Astrocyte (in vitro differentiated cells and primary cell): Measurements from ENCODE around the gene GALNT18. TPM values are rescaled to one million over a fixed set of nuclear protein-coding genes. Genes with fewer than 3 reads are reported as not detected.
A peak's percentile ranks its signal among the peaks of the same experiment; 100 is the strongest.

ENCODE experiments used
- DNase-seq: peaks from one replicate; pipeline ENCODE4 v3.0.0-alpha.2; 2010; ENCODE audit warnings: low read depth
- FAIRE-seq: peaks from 2 replicates; lab custom pipeline; 2011; peaks lifted over from hg19 to GRCh38; lab: Jason Lieb, UNC
- H2AFZ ChIP-seq: 2 replicates; pipeline ENCODE4 v1.6.0; 2012; ENCODE audit warnings: low read depth, low read length, inconsistent platforms
- H3K27ac ChIP-seq: 2 replicates; pipeline ENCODE4 v1.5.1; 2011; ENCODE audit warnings: low read depth, low read length, inconsistent platforms
- H3K27me3 ChIP-seq: 2 replicates; pipeline ENCODE4 v1.6.0; 2011; ENCODE audit warnings: low read length, inconsistent platforms; ENCODE audit not compliant: insufficient read depth
- H3K36me3 ChIP-seq: 2 replicates; pipeline ENCODE4 v1.5.1; 2011; ENCODE audit warnings: low read length, inconsistent platforms; ENCODE audit not compliant: insufficient read depth
- H3K4me1 ChIP-seq: 2 replicates; pipeline ENCODE4 v1.5.1; 2011; ENCODE audit warnings: low read length, inconsistent platforms; ENCODE audit not compliant: insufficient read depth
- H3K4me2 ChIP-seq: 2 replicates; pipeline ENCODE4 v1.6.0; 2012; ENCODE audit warnings: low read length, inconsistent platforms
- H3K4me3 ChIP-seq: 2 replicates; pipeline ENCODE4 v1.5.1; 2011; ENCODE audit warnings: low read depth, mild to moderate bottlenecking, low read length, inconsistent platforms; ENCODE audit not compliant: insufficient read depth
- H3K79me2 ChIP-seq: 2 replicates; pipeline ENCODE4 v1.6.0; 2012; ENCODE audit warnings: mild to moderate bottlenecking, low read length, inconsistent platforms; ENCODE audit not compliant: insufficient read depth
- H3K9ac ChIP-seq: 2 replicates; pipeline ENCODE4 v1.6.0; 2012; ENCODE audit warnings: mild to moderate bottlenecking, low read length, inconsistent platforms
- H3K9me3 ChIP-seq: 2 replicates; pipeline ENCODE4 v1.5.1; 2012; ENCODE audit warnings: low read depth, mild to moderate bottlenecking, low read length, inconsistent platforms; ENCODE audit not compliant: insufficient read depth
- H4K20me1 ChIP-seq: 2 replicates; pipeline ENCODE4 v1.6.0; 2012; ENCODE audit warnings: low read length, inconsistent platforms; ENCODE audit not compliant: insufficient read depth
- H3K27ac Mint-ChIP-seq: one replicate; pipeline ENCODE4 v1.8.0; 2021; ENCODE audit warnings: mild to moderate bottlenecking, mixed read lengths; ENCODE audit not compliant: unreplicated experiment
- H3K27me3 Mint-ChIP-seq: one replicate; pipeline ENCODE4 v1.8.0; 2021; ENCODE audit warnings: low read depth, mixed read lengths; ENCODE audit not compliant: unreplicated experiment
- H3K36me3 Mint-ChIP-seq: one replicate; pipeline ENCODE4 v1.8.0; 2021; ENCODE audit warnings: low read depth, mixed read lengths; ENCODE audit not compliant: unreplicated experiment
- H3K4me1 Mint-ChIP-seq: one replicate; pipeline ENCODE4 v1.8.0; 2021; ENCODE audit warnings: low read depth, mixed read lengths; ENCODE audit not compliant: unreplicated experiment
- H3K4me3 Mint-ChIP-seq: one replicate; pipeline ENCODE4 v1.8.0; 2021; ENCODE audit warnings: mild to moderate bottlenecking, moderate library complexity, mixed read lengths; ENCODE audit not compliant: unreplicated experiment
- H3K9me3 Mint-ChIP-seq: one replicate; pipeline ENCODE4 v1.8.0; 2021; ENCODE audit warnings: mild to moderate bottlenecking, mixed read lengths; ENCODE audit not compliant: unreplicated experiment
- CTCF ChIP-seq: IDR thresholded peaks from 2 replicates; pipeline ENCODE4 v1.5.1; 2011; ENCODE audit warnings: low read depth, mild to moderate bottlenecking, inconsistent platforms, low read length, moderate library complexity; ENCODE audit not compliant: insufficient read depth
- EZH2 ChIP-seq: IDR thresholded peaks from 2 replicates; pipeline ENCODE4 v1.6.1; 2012; ENCODE audit warnings: mild to moderate bottlenecking, low read length, inconsistent platforms; ENCODE audit not compliant: insufficient read depth
- total RNA-seq: library from RNA; stranded (reverse); gene quantifications from 2 replicates; pipeline ENCODE4 v1.2.1, GENCODE V29; 2021

GALNT18 gene
- total RNA-seq, 1 donor from 2014 or later = 6.5 TPM

GRCh38 chr11:11528986-11529385 lies 92.8 kb downstream of the GALNT18 start:
- no peaks in the 10 kb centered on the region for H3K4me1 ChIP-seq
- no peak overlapping the region for H3K4me3 ChIP-seq
- H3K4me1 Mint-ChIP-seq = peaks cover 5% of the 10 kb centered on the region
- H3K36me3 ChIP-seq = no peaks in the 10 kb centered on the region
- H3K27me3 ChIP-seq = peaks cover 6% of the 10 kb centered on the region
- no peaks in the 10 kb centered on the region for H3K79me2 ChIP-seq
- FAIRE-seq (no peak), DNase-seq (no peak)
- H3K36me3 Mint-ChIP-seq = peaks cover 7% of the 10 kb centered on the region
- peaks cover 26% of the 10 kb centered on the region for H3K27me3 Mint-ChIP-seq
- peaks cover 2% of the 10 kb centered on the region for H3K9me3 Mint-ChIP-seq
- no peaks in the 10 kb centered on the region for H4K20me1 ChIP-seq
- TF ChIP-seq EZH2 = no peak
- no peak for TF ChIP-seq CTCF
- no peak overlapping the region for H3K27ac ChIP-seq
- no peak overlapping the region for H3K4me2 ChIP-seq
- no peak overlapping the region for H3K4me3 Mint-ChIP-seq
- no peak overlapping the region for H2AFZ ChIP-seq
- no peak overlapping the region for H3K9ac ChIP-seq
- no peak overlapping the region for H3K27ac Mint-ChIP-seq
- no peaks in the 10 kb centered on the region for H3K9me3 ChIP-seq

GRCh38 chr11:11525283-11525682 lies 96.5 kb downstream of the GALNT18 start:
- Histone ChIP-seq H3K36me3 (no peaks in the 10 kb centered on the region), H3K9ac (no peak overlapping the region), H3K4me2 (no peak overlapping the region), H3K4me1 (no peaks in the 10 kb centered on the region), H4K20me1 (no peaks in the 10 kb centered on the region), H3K79me2 (no peaks in the 10 kb centered on the region), H3K27me3 (peaks cover 4% of the 10 kb centered on the region), H3K27ac (no peak overlapping the region), H2AFZ (no peak overlapping the region), H3K9me3 (no peaks in the 10 kb centered on the region), H3K4me3 (no peak overlapping the region)
- Mint-ChIP-seq H3K27ac (no peak overlapping the region), H3K9me3 (peaks cover 2% of the 10 kb centered on the region), H3K4me3 (no peak overlapping the region), H3K4me1 (peaks cover 7% of the 10 kb centered on the region), H3K36me3 (peaks cover 4% of the 10 kb centered on the region), H3K27me3 (peaks cover 28% of the 10 kb centered on the region)
- DNase-seq = no peak
- TF ChIP-seq EZH2 (no peak), CTCF (no peak)
- no peak for FAIRE-seq

- H3K27ac Mint-ChIP-seq = peak overlapping the region; percentile 9
- Histone ChIP-seq H3K4me1 (no peaks in the 10 kb centered on the region), H3K27ac (no peak overlapping the region), H3K4me2 (no peak overlapping the region), H3K27me3 (peaks cover 4% of the 10 kb centered on the region), H3K36me3 (no peaks in the 10 kb centered on the region), H3K4me3 (no peak overlapping the region), H3K79me2 (no peaks in the 10 kb centered on the region), H2AFZ (no peak overlapping the region), H3K9me3 (no peaks in the 10 kb centered on the region), H3K9ac (no peak overlapping the region), H4K20me1 (no peaks in the 10 kb centered on the region)
- H3K9me3 Mint-ChIP-seq = peaks cover under 1% of the 10 kb centered on the region
- no peak for DNase-seq
- no peak overlapping the region for H3K4me3 Mint-ChIP-seq
- TF ChIP-seq EZH2 (no peak), CTCF (no peak)
- peaks cover 27% of the 10 kb centered on the region for H3K27me3 Mint-ChIP-seq
- peaks cover 8% of the 10 kb centered on the region for H3K4me1 Mint-ChIP-seq
- peaks cover 4% of the 10 kb centered on the region for H3K36me3 Mint-ChIP-seq
- no peak for FAIRE-seq
These were observed 97.3 kb downstream of the GALNT18 start for GRCh38 chr11:11524436-11525061.
